A549 (cell line): ENCODE results near the gene DHTKD1. TPM values are rescaled to one million over a fixed set of nuclear protein-coding genes. Genes with fewer than 3 reads are reported as not detected.

Experiments used
- ATAC-seq, 2 experiments: fragments of 200-7000 bp in 1 of 2; fragments of >200 bp in 1 of 2; cut with Nextera tagmentation in 1 of 2; cut with Tn5 transposase in 1 of 2; 3 replicates each; pipeline versions ENCODE4 v1.8.0 to v1.9.1; 2018 to 2020; ENCODE audit warnings: mild to moderate bottlenecking in 1 of 2, moderate library complexity in 1 of 2
- CTCF ChIA-PET: fragments of 300-600 bp; sonication (Branson Sonifier 250); formaldehyde crosslinking; extraction: SDS; loops from one replicate; lab custom pipeline; 2021; ENCODE audit warnings: antibody characterized with exemption, inconsistent platforms; lab: Yijun Ruan, JAX
- POLR2A ChIA-PET: fragments of 350-600 bp; formaldehyde crosslinking; extraction: SDS; loops from one replicate; lab custom pipeline; 2021; ENCODE audit warnings: antibody characterized with exemption, inconsistent platforms; lab: Yijun Ruan, JAX
- DNase-seq, 2 experiments: peaks; one replicate each; pipeline versions ENCODE4 v3.0.0 to v3.0.0-alpha.2; 2011 to 2016; ENCODE audit warnings: low read depth in 1 of 2, low spot score in 1 of 2
- FAIRE-seq: peaks from 2 replicates; lab custom pipeline; 2011; peaks lifted over from hg19 to GRCh38; lab: Jason Lieb, UNC
- H3K27ac ChIP-seq, 2 experiments: fragments of >200 bp; sonication (Bioruptor Twin); formaldehyde crosslinking; 3 replicates each; pipeline ENCODE4 v1.5.1; 2016 to 2017
- H3K4me1 ChIP-seq: fragments of >200 bp; sonication (Bioruptor Twin); formaldehyde crosslinking; 3 replicates; pipeline ENCODE4 v1.6.1; 2016
- H3K4me2 ChIP-seq: fragments of >200 bp; sonication (Bioruptor Twin); formaldehyde crosslinking; 3 replicates; pipeline ENCODE4 v1.6.1; 2016
- H3K4me3 ChIP-seq: fragments of >200 bp; sonication (Bioruptor Twin); formaldehyde crosslinking; 3 replicates; pipeline ENCODE4 v1.5.1; 2016
- H3K9me3 ChIP-seq: fragments of >200 bp; sonication (Bioruptor Twin); formaldehyde crosslinking; 3 replicates; pipeline ENCODE4 v1.6.1; 2016
- BCL3 ChIP-seq: fragments of >200 bp; sonication (Bioruptor Twin); formaldehyde crosslinking; IDR thresholded peaks from 3 replicates; pipeline ENCODE4 v1.6.1; 2016
- CTCF ChIP-seq: fragments of >200 bp; sonication (Bioruptor Twin); formaldehyde crosslinking; IDR thresholded peaks from 3 replicates; pipeline ENCODE4 v1.5.1; 2016
- EHMT2 ChIP-seq: fragments of 200-600 bp; sonication (generic); IDR thresholded peaks from 2 replicates; pipeline ENCODE4 v1.6.1; 2016; ENCODE audit warnings: antibody characterized with exemption, low read depth, mild to moderate bottlenecking, moderate library complexity
- ESRRA ChIP-seq: fragments of 150-350 bp; IDR thresholded peaks from 2 replicates; pipeline ENCODE4 v1.6.1; 2014; ENCODE audit warnings: mild to moderate bottlenecking, low read length, borderline replicate concordance
- FOXS1 ChIP-seq: fragments of 250-450 bp; sonication (Bioruptor Pico); IDR thresholded peaks from 2 replicates; pipeline ENCODE4 v1.5.0; 2020; ENCODE audit warnings: mild to moderate bottlenecking, moderate library complexity
- HEYL ChIP-seq: fragments of 250-450 bp; sonication (Bioruptor Pico); IDR thresholded peaks from 2 replicates; pipeline ENCODE4 v1.8.0; 2021; ENCODE audit warnings: mild to moderate bottlenecking, moderate library complexity
- HOXA7 ChIP-seq: fragments of 250-450 bp; sonication (Bioruptor Pico); IDR thresholded peaks from 2 replicates; pipeline ENCODE4 v1.5.0; 2020; ENCODE audit warnings: mild to moderate bottlenecking, moderate library complexity
- HOXB5 ChIP-seq: fragments of 250-450 bp; sonication (Bioruptor Pico); IDR thresholded peaks from 2 replicates; pipeline ENCODE4 v1.5.0; 2020; ENCODE audit warnings: mild to moderate bottlenecking, moderate library complexity
- JUN ChIP-seq, 2 experiments: fragments of >200 bp; sonication (Bioruptor Twin); formaldehyde crosslinking; IDR thresholded peaks; 2 replicates in 1 of 2; 3 replicates in 1 of 2; pipeline ENCODE4 v1.6.1; 2016 to 2017
- KDM1A ChIP-seq: fragments of 200-600 bp; sonication (generic); IDR thresholded peaks from 2 replicates; pipeline ENCODE4 v1.6.1; 2016; ENCODE audit warnings: low read depth, mild to moderate bottlenecking
- KDM5A ChIP-seq: fragments of 200-600 bp; sonication (generic); IDR thresholded peaks from 2 replicates; pipeline ENCODE4 v1.6.1; 2016; ENCODE audit warnings: antibody characterized with exemption, mild to moderate bottlenecking
- MAFK ChIP-seq: fragments of 450-650 bp; IDR thresholded peaks from 2 replicates; pipeline ENCODE4 v1.6.1; 2014; ENCODE audit not compliant: partially characterized antibody
- MAX ChIP-seq: IDR thresholded peaks from 2 replicates; pipeline ENCODE4 v1.6.1; 2012
- MAZ ChIP-seq: fragments of 150-350 bp; IDR thresholded peaks from 2 replicates; pipeline ENCODE4 v1.6.1; 2014; ENCODE audit warnings: antibody characterized with exemption, low read depth, low read length, borderline replicate concordance
- MYC ChIP-seq: IDR thresholded peaks from 2 replicates; pipeline ENCODE4 v1.6.1; 2012; ENCODE audit warnings: mild to moderate bottlenecking, inconsistent platforms, low read length, improper control_type of control experiment, borderline replicate concordance
- PBX3 ChIP-seq: IDR thresholded peaks from 2 replicates; pipeline ENCODE4 v1.6.1; 2012
- PHF8 ChIP-seq: fragments of 200-600 bp; sonication (generic); IDR thresholded peaks from 2 replicates; pipeline ENCODE4 v1.6.1; 2016; ENCODE audit warnings: low read depth, mild to moderate bottlenecking, antibody characterized with exemption, moderate library complexity, borderline replicate concordance
- POLR2A ChIP-seq: IDR thresholded peaks from 2 replicates; pipeline ENCODE4 v1.6.1; 2012; ENCODE audit warnings: mild to moderate bottlenecking, low read length
- POLR2AphosphoS2 ChIP-seq: conservative IDR thresholded peaks from 2 replicates; pipeline ENCODE4 v1.6.1; 2012; ENCODE audit warnings: low read length, improper control_type of control experiment, inconsistent platforms
- RARB ChIP-seq: fragments of 250-450 bp; sonication (Bioruptor Pico); IDR thresholded peaks from 2 replicates; pipeline ENCODE4 v1.8.0; 2021; ENCODE audit warnings: mild to moderate bottlenecking, moderate library complexity
- RCOR1 ChIP-seq: fragments of 150-350 bp; IDR thresholded peaks from 2 replicates; pipeline ENCODE4 v1.6.1; 2014; ENCODE audit warnings: antibody characterized with exemption, low read length, low read depth
- REST ChIP-seq: fragments of 200-600 bp; sonication (generic); IDR thresholded peaks from 2 replicates; pipeline ENCODE4 v1.6.1; 2016; ENCODE audit warnings: antibody characterized with exemption, mild to moderate bottlenecking, moderate library complexity
- RFX5 ChIP-seq: fragments of 450-650 bp; IDR thresholded peaks from 2 replicates; pipeline ENCODE4 v1.7.1; 2014; ENCODE audit warnings: antibody characterized with exemption, mild to moderate bottlenecking, moderate library complexity
- RNF2 ChIP-seq: fragments of 200-600 bp; sonication (generic); IDR thresholded peaks from 2 replicates; pipeline ENCODE4 v1.6.1; 2016; ENCODE audit warnings: low read depth, mild to moderate bottlenecking, antibody characterized with exemption, moderate library complexity, borderline replicate concordance
- TFCP2L1 ChIP-seq: fragments of 250-450 bp; sonication (Bioruptor Pico); IDR thresholded peaks from 2 replicates; pipeline ENCODE4 v1.5.0; 2021; ENCODE audit warnings: mild to moderate bottlenecking
- USF2 ChIP-seq: fragments of 450-650 bp; IDR thresholded peaks from 2 replicates; pipeline ENCODE4 v1.6.1; 2014; ENCODE audit warnings: antibody characterized with exemption
- ZNF302 ChIP-seq: fragments of 250-450 bp; sonication (Bioruptor Pico); IDR thresholded peaks from 2 replicates; pipeline ENCODE4 v1.9.0; 2021; ENCODE audit warnings: inconsistent platforms, mild to moderate bottlenecking, moderate library complexity
- ZSCAN20 ChIP-seq: fragments of 250-450 bp; sonication (Bioruptor Pico); IDR thresholded peaks from 2 replicates; pipeline ENCODE4 v1.8.0; 2022; ENCODE audit warnings: mild to moderate bottlenecking, moderate library complexity
- WGBS: methylation state at CpG from one replicate; pipeline ENCODE4 v1.1.6; 2017; ENCODE audit errors: missing lambda C conversion rate; 5-methylcytosine and 5-hydroxymethylcytosine counted together
- polyA plus RNA-seq, 4 experiments: library from polyadenylated mRNA; depleted of rRNA in 3 of 4; stranded (reverse); fragments of >200 nt; fragmentation: RNase III in 1 of 4; extraction: RNeasy Plus Mini Kit Qiagen cat#74134 plus additional on column Dnase treatment in 1 of 4; gene quantifications; 2 replicates in 3 of 4; 3 replicates in 1 of 4; pipeline ENCODE4 v1.2.3, GENCODE V29; 2011 to 2017

Gene DHTKD1
- polyA plus RNA-seq, 2 of the 4 experiments (the other 2 are of a cell fraction): 11.9 to 23.0 TPM

GRCh38 chr10:12031404-12031803, 37.4 kb upstream of the DHTKD1 start:
- no peak overlapping the region for H3K4me3 ChIP-seq
- ChIA-PET POLR2A (no interaction called here), CTCF (interaction anchor here (1.0 kb wide), 1 partner anchor 22 kb away, joined by 3 read pairs; no protein-coding TSS in a partner anchor)
- no peak for ATAC-seq
- WGBS: 91% methylated on average over 4 of the region's 4 CpGs
- no peak for TF ChIP-seq PHF8
- no peak for TF ChIP-seq ZNF302 (CRISPR knock-in tag)
- TF ChIP-seq MYC: no peak
- no peak for TF ChIP-seq RNF2
- TF ChIP-seq ESRRA: no peak
- TF ChIP-seq ZSCAN20 (CRISPR knock-in tag): no peak
- TF ChIP-seq RCOR1: no peak
- no peak for TF ChIP-seq HOXA7 (CRISPR knock-in tag)
- no peak for TF ChIP-seq TFCP2L1 (CRISPR knock-in tag)
- no peak for TF ChIP-seq USF2
- no peak for TF ChIP-seq FOXS1
- TF ChIP-seq POLR2A: no peak
- no peak for TF ChIP-seq BCL3
- no peak for TF ChIP-seq HEYL (CRISPR knock-in tag)
- TF ChIP-seq REST: no peak
- no peak for TF ChIP-seq MAX
- no peak for TF ChIP-seq KDM5A
- no peak for TF ChIP-seq PBX3
- no peak for TF ChIP-seq MAFK
- no peak for TF ChIP-seq HOXB5 (CRISPR knock-in tag)
- H3K4me2 ChIP-seq: no peak overlapping the region
- no peaks in the 10 kb centered on the region for H3K4me1 ChIP-seq
- H3K9me3 ChIP-seq: no peaks in the 10 kb centered on the region
- FAIRE-seq: no peak
- DNase-seq: no peak
- H3K27ac ChIP-seq: no peak overlapping the region

- CTCF ChIA-PET: interaction anchor here (1.1 kb wide), 1 partner anchor 11 kb away, joined by 4 read pairs; no protein-coding TSS in a partner anchor
- H3K27ac ChIP-seq: no peak overlapping the region
- H3K4me1 ChIP-seq: peaks cover 10% of the 10 kb centered on the region
- H3K4me2 ChIP-seq: no peak overlapping the region
- WGBS: 94% methylated on average over 3 of the region's 3 CpGs
- DNase-seq (no peak), FAIRE-seq (no peak), ATAC-seq (no peak)
- no peaks in the 10 kb centered on the region for H3K9me3 ChIP-seq
- POLR2A ChIA-PET: no interaction called here
- no peak overlapping the region for H3K4me3 ChIP-seq
- TF ChIP-seq MAX (no peak), CTCF (no peak), PBX3 (no peak), EHMT2 (no peak), MYC (no peak), KDM1A (no peak), RFX5 (no peak), TFCP2L1 (CRISPR knock-in tag) (no peak), JUN (IDR thresholded peaks at IDR 0.05) (no peak), POLR2AphosphoS2 (no peak), MAZ (no peak), RARB (no peak)
Measured at GRCh38 chr10:12036073-12036655, 32.6 kb upstream of the DHTKD1 start.
